K562 (cell line): ENCODE measurements around the gene EXOC2. TPM values are rescaled to one million over a fixed set of nuclear protein-coding genes. Genes with fewer than 3 reads are reported as not detected.
A peak's percentile ranks its signal among the peaks of the same experiment; 100 is the strongest.

ENCODE experiments used
- CXXC5 ChIP-seq: fragments of 250-450 bp; sonication (Bioruptor Pico); IDR thresholded peaks from 2 replicates; pipeline ENCODE4 v1.8.0; 2022; ENCODE audit warnings: inconsistent platforms, mild to moderate bottlenecking, moderate library complexity
- FOXK2 ChIP-seq, 2 experiments: fragments of 450-650 bp; IDR thresholded peaks in 1 of 2; conservative IDR thresholded peaks in 1 of 2; 2 replicates each; pipeline ENCODE4 v1.6.1; 2016; ENCODE audit warnings: low read depth in 2 of 2, mild to moderate bottlenecking in 1 of 2
- MTA3 ChIP-seq: fragments of 450-650 bp; formaldehyde crosslinking; IDR thresholded peaks from 2 replicates; pipeline ENCODE4 v1.6.1; 2017; ENCODE audit warnings: mild to moderate bottlenecking, borderline replicate concordance
- polyA plus RNA-seq, 8 experiments: library from polyadenylated mRNA; depleted of rRNA in 4 of 8; stranded (reverse) in 5 of 8; unstranded in 3 of 8; fragments of >200 nt; fragmentation: Nextera tagmentation in 2 of 8; fragmentation: Illumina TruSeq in 1 of 8; extraction: Ambion mirVana in 2 of 8; extraction: Trizol in 1 of 8; gene quantifications; 2 replicates each; pipeline versions ENCODE4 v1.2.1 to v1.2.3, GENCODE V29; 2011 to 2014; ENCODE audit warnings: inconsistent platforms in 1 of 8, missing spikeins in 1 of 8
- total RNA-seq, 7 experiments: library from RNA; depleted of rRNA in 6 of 7; stranded (reverse); fragments of >200 nt in 6 of 7; fragmentation: Illumina TruSeq in 2 of 7; extraction: Trizol in 2 of 7; gene quantifications; 2 replicates each; pipeline versions ENCODE4 v1.2.1 to v1.2.3, GENCODE V29; 2011 to 2021; ENCODE audit warnings: low replicate concordance in 1 of 7
- TF ChIP-seq, protein P1 (sequence below), 2 experiments: IDR thresholded peaks; 2 replicates each; pipeline ENCODE4 v1.6.1; 2012; ENCODE audit warnings: improper control_type of control experiment in 2 of 2, low read depth in 2 of 2, low read length in 2 of 2, borderline replicate concordance in 1 of 2
- TF ChIP-seq, protein P2 (sequence below), 2 experiments: fragments of 450-650 bp in 1 of 2; sonication (generic) in 1 of 2; formaldehyde crosslinking in 1 of 2; IDR thresholded peaks; 2 replicates each; pipeline versions ENCODE4 v1.7.1 to v1.9.0; 2016 to 2022; ENCODE audit warnings: inconsistent platforms in 1 of 2, mild to moderate bottlenecking in 1 of 2, missing genetic modification reagents in 1 of 2
- TF ChIP-seq, protein P3 (sequence below): fragments of 450-650 bp; IDR thresholded peaks from 2 replicates; pipeline ENCODE4 v1.6.1; 2016; ENCODE audit warnings: antibody characterized with exemption
- TF ChIP-seq, protein P4 (sequence below): IDR thresholded peaks from 3 replicates; pipeline ENCODE4 v1.6.1; 2011; ENCODE audit warnings: borderline replicate concordance, mild to moderate bottlenecking, moderate library complexity; ENCODE audit not compliant: insufficient read length; ENCODE audit errors: extremely low read depth
- TF ChIP-seq, protein P5 (sequence below): fragments of 450-650 bp; formaldehyde crosslinking; IDR thresholded peaks from 2 replicates; pipeline ENCODE4 v1.4.0; 2020; ENCODE audit warnings: mild to moderate bottlenecking, moderate library complexity

EXOC2 gene
- total and polyA plus RNA-seq, 9 of the 15 experiments (the other 6 are each of a cell fraction or from before 2014, with no cell fraction given) = 12.2 to 30.2 (median 24.2) TPM

DNA sequence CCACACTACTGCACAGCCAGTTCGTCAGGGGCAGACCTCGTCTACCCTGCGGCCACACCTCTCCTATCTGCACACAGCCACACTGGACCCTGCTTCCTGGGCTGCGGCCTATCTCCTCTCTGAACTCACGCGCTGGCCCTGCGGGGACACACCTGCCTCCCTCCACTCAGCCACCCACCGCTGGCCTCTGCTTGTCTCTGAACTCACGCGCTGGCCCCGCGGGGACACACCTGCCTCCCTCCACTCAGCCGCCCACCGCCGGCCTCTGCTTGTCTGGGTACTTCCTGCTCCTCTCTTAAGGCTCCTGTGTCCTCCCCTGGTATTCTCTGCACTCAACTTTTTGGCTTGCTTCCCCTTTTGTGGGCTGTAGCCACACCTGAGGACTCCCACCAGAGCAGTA is 88.4 kb downstream of the EXOC2 start (continued):
- TF ChIP-seq, protein P1, sequence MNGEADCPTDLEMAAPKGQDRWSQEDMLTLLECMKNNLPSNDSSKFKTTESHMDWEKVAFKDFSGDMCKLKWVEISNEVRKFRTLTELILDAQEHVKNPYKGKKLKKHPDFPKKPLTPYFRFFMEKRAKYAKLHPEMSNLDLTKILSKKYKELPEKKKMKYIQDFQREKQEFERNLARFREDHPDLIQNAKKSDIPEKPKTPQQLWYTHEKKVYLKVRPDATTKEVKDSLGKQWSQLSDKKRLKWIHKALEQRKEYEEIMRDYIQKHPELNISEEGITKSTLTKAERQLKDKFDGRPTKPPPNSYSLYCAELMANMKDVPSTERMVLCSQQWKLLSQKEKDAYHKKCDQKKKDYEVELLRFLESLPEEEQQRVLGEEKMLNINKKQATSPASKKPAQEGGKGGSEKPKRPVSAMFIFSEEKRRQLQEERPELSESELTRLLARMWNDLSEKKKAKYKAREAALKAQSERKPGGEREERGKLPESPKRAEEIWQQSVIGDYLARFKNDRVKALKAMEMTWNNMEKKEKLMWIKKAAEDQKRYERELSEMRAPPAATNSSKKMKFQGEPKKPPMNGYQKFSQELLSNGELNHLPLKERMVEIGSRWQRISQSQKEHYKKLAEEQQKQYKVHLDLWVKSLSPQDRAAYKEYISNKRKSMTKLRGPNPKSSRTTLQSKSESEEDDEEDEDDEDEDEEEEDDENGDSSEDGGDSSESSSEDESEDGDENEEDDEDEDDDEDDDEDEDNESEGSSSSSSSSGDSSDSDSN (IDR thresholded peaks at IDR 0.05; ENCODE audit: borderline replicate concordance in 1 of 2, low read depth in 2 of 2, low read length in 2 of 2) = peak in 1 of 2 experiments; percentile 81; a peak in 1 of 4 replicates
- peak in 1 of 2 experiments; percentile 24; a peak in 1 of 4 replicates for TF ChIP-seq FOXK2 (conservative IDR thresholded peaks at IDR 0.05 in 1 of 2, IDR thresholded peaks at IDR 0.05 in 1 of 2; ENCODE audit: low read depth in 2 of 2)
- TF ChIP-seq, protein P2, sequence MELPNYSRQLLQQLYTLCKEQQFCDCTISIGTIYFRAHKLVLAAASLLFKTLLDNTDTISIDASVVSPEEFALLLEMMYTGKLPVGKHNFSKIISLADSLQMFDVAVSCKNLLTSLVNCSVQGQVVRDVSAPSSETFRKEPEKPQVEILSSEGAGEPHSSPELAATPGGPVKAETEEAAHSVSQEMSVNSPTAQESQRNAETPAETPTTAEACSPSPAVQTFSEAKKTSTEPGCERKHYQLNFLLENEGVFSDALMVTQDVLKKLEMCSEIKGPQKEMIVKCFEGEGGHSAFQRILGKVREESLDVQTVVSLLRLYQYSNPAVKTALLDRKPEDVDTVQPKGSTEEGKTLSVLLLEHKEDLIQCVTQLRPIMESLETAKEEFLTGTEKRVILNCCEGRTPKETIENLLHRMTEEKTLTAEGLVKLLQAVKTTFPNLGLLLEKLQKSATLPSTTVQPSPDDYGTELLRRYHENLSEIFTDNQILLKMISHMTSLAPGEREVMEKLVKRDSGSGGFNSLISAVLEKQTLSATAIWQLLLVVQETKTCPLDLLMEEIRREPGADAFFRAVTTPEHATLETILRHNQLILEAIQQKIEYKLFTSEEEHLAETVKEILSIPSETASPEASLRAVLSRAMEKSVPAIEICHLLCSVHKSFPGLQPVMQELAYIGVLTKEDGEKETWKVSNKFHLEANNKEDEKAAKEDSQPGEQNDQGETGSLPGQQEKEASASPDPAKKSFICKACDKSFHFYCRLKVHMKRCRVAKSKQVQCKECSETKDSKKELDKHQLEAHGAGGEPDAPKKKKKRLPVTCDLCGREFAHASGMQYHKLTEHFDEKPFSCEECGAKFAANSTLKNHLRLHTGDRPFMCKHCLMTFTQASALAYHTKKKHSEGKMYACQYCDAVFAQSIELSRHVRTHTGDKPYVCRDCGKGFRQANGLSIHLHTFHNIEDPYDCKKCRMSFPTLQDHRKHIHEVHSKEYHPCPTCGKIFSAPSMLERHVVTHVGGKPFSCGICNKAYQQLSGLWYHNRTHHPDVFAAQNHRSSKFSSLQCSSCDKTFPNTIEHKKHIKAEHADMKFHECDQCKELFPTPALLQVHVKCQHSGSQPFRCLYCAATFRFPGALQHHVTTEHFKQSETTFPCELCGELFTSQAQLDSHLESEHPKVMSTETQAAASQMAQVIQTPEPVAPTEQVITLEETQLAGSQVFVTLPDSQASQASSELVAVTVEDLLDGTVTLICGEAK (IDR thresholded peaks at IDR 0.05) = no peak
- TF ChIP-seq, protein P2 (CRISPR knock-in tag; IDR thresholded peaks at IDR 0.05) = no peak
- TF ChIP-seq, protein P3, sequence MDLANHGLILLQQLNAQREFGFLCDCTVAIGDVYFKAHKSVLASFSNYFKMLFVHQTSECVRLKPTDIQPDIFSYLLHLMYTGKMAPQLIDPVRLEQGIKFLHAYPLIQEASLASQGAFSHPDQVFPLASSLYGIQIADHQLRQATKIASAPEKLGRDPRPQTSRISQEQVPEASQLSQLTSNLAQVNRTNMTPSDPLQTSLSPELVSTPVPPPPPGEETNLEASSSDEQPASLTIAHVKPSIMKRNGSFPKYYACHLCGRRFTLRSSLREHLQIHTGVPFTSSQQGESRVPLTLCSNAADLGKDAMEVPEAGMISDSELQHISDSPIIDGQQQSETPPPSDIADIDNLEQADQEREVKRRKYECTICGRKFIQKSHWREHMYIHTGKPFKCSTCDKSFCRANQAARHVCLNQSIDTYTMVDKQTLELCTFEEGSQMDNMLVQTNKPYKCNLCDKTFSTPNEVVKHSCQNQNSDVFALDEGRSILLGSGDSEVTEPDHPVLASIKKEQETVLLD = peak; percentile 47; the same call in 1 of the 2 replicates
- TF ChIP-seq, protein P4, sequence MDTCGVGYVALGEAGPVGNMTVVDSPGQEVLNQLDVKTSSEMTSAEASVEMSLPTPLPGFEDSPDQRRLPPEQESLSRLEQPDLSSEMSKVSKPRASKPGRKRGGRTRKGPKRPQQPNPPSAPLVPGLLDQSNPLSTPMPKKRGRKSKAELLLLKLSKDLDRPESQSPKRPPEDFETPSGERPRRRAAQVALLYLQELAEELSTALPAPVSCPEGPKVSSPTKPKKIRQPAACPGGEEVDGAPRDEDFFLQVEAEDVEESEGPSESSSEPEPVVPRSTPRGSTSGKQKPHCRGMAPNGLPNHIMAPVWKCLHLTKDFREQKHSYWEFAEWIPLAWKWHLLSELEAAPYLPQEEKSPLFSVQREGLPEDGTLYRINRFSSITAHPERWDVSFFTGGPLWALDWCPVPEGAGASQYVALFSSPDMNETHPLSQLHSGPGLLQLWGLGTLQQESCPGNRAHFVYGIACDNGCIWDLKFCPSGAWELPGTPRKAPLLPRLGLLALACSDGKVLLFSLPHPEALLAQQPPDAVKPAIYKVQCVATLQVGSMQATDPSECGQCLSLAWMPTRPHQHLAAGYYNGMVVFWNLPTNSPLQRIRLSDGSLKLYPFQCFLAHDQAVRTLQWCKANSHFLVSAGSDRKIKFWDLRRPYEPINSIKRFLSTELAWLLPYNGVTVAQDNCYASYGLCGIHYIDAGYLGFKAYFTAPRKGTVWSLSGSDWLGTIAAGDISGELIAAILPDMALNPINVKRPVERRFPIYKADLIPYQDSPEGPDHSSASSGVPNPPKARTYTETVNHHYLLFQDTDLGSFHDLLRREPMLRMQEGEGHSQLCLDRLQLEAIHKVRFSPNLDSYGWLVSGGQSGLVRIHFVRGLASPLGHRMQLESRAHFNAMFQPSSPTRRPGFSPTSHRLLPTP = no peak
- TF ChIP-seq, protein P5, sequence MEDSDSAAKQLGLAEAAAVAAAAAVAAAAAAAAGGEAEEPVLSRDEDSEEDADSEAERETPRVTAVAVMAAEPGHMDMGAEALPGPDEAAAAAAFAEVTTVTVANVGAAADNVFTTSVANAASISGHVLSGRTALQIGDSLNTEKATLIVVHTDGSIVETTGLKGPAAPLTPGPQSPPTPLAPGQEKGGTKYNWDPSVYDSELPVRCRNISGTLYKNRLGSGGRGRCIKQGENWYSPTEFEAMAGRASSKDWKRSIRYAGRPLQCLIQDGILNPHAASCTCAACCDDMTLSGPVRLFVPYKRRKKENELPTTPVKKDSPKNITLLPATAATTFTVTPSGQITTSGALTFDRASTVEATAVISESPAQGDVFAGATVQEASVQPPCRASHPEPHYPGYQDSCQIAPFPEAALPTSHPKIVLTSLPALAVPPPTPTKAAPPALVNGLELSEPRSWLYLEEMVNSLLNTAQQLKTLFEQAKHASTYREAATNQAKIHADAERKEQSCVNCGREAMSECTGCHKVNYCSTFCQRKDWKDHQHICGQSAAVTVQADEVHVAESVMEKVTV (CRISPR knock-in tag) = no peak
- TF ChIP-seq MTA3 = 0 out of 2 replicates have a peak, but pooled peaks have one; percentile 39
- peak; percentile 80 for TF ChIP-seq CXXC5
